Nephron progenitor cell (in vitro differentiated cells): Measurements from ENCODE around the gene TERT.

Experiments
- DNase-seq: peaks from one replicate; pipeline ENCODE4 v3.0.0; 2021
- H3K27ac Mint-ChIP-seq: 2 replicates; pipeline ENCODE4 v1.8.0; 2021; ENCODE audit warnings: mild to moderate bottlenecking, moderate library complexity, mixed read lengths
- H3K27me3 Mint-ChIP-seq: 2 replicates; pipeline ENCODE4 v1.8.0; 2021; ENCODE audit warnings: mild to moderate bottlenecking, low read depth, mixed read lengths; ENCODE audit not compliant: poor library complexity
- H3K36me3 Mint-ChIP-seq: 2 replicates; pipeline ENCODE4 v1.8.0; 2021; ENCODE audit warnings: low read depth, mixed read lengths
- H3K4me1 Mint-ChIP-seq: 2 replicates; pipeline ENCODE4 v1.8.0; 2021; ENCODE audit warnings: mixed read lengths
- H3K4me3 Mint-ChIP-seq: 2 replicates; pipeline ENCODE4 v1.8.0; 2021; ENCODE audit warnings: mild to moderate bottlenecking, moderate library complexity, mixed read lengths
- H3K9me3 Mint-ChIP-seq: 2 replicates; pipeline ENCODE4 v1.8.0; 2021; ENCODE audit warnings: mild to moderate bottlenecking, moderate library complexity, mixed read lengths
- CTCF ChIP-seq: fragments of 200-600 bp; sonication (generic); IDR thresholded peaks from 2 replicates; pipeline ENCODE4 v1.5.0; 2021; ENCODE audit warnings: antibody characterized with exemption

Gene TERT

DNA sequence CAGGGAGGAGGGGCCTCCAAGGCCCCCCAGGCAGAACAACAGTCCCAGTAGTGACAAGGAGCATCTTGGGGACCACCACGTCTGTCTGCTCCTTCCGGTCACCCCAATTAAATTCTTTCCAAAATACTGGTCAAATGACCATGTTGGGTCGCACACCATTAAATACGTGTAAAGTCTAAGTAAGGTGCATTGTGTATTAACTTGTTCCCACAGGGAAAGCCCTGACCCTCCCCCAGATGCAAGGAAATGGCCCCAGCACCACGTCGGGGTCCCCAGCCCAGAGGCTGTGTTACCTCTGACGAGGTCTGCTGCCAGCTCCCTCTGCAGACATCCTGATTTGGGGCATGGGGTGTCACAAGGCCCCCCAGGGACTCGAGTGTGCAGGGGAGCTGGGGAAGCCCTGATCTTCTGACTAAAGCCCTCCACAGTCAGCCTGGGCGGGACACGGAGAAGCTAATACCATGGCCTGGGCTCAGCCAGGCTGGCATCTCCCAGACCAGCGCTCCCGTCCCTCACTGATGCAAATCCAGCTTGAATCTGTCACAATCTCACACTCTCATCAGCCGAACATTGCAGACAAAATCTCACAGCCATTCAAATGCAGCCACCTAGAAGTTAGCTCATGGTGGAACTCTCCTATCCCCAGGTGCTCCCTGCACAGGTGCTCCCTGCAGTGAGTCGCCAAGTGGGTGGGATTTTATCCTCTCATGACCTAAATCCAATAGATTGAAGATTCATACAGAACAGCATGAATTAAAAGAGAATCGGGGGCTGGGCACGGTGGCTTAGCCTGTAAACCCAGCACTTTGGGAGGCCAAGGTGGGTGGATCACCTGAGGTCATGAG is 13.6 kb downstream of the TERT start:
- H3K36me3 Mint-ChIP-seq = peaks cover 13% of the 10 kb centered on the region
- H3K4me1 Mint-ChIP-seq = no peaks in the 10 kb centered on the region
- peaks cover 4% of the 10 kb centered on the region for H3K27me3 Mint-ChIP-seq
- no peak overlapping the region for H3K4me3 Mint-ChIP-seq
- H3K9me3 Mint-ChIP-seq = no peaks in the 10 kb centered on the region
- no peak for DNase-seq
- TF ChIP-seq CTCF = no peak
- peak overlapping the region; percentile 78 for H3K27ac Mint-ChIP-seq

DNA sequence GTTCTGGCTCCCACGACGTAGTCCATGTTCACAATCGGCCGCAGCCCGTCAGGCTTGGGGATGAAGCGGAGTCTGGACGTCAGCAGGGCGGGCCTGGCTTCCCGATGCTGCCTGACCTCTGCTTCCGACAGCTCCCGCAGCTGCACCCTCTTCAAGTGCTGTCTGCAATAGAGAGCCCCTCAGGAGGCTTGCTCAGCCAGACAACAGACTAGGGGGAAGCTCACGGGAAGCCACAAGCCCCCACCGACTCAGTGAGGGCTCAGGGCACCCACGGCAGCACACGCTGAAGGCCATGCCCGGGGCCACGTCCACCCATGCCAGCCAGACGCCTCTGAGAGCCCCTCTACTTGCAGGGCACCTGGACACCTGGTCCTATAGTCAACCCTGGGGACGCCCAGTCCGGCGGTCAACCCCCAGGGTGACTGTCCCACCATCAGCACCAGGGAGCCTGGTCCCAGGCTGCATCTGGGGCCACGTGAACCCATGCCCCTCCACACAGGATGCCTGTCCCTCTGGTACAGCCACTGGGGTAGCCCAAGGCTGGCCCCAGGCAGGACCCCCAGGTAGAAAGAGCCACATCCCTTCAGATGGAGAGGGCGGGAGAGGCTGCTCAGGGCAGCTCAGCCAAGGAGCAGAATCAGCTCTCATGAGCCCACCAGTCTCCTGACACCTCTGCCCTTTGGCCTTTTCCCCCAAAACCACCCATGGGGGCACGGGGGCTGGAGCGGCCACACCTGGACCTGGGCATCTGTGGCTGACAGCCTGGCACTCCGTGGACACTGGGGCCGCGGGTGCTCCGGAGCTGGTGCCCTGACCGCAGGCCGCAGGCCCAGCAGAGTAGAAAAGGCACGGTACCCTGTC is 14.5 kb downstream of the TERT start:
- peaks cover 9% of the 10 kb centered on the region for H3K36me3 Mint-ChIP-seq
- no peaks in the 10 kb centered on the region for H3K9me3 Mint-ChIP-seq
- H3K4me1 Mint-ChIP-seq = no peaks in the 10 kb centered on the region
- no peak for TF ChIP-seq CTCF
- DNase-seq = peak; percentile 1
- H3K27me3 Mint-ChIP-seq = peaks cover 5% of the 10 kb centered on the region
- H3K4me3 Mint-ChIP-seq = no peak overlapping the region
- H3K27ac Mint-ChIP-seq = no peak overlapping the region

DNA sequence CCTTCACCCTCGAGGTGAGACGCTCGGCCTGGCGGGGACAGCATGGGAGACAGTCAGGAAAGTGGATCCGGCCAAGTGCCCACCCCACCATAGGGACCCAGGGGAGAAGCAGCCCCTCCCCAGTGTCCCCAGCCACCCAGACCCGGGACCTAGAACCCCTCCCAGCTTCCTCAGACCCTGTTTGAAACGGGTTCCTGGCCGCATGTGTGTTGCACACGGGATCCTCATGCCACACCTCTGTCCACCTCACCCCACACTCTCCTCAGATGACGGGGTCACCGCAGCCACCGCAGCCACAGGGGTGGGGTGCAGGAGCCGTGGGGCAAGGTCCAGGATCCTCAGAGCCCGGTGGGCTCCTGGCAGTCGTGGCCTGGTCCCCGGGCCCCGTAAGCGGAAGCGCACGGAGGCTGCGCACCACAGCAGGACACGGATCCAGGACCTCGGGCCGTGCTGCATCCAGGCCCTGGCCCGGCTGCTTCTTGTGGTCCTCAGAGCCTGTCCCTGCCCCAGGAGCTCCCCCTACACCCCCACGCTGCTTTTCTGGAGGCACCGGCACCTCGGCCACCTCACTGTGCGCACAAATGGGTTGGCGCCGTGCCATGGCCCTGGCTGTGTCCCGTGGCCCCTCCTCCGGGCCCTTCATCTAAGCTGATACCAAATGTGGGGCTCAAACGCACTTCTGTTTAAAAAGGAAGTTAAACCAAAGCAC is 15.3 kb downstream of the TERT start:
- H3K36me3 Mint-ChIP-seq = peaks cover 9% of the 10 kb centered on the region
- no peak overlapping the region for H3K27ac Mint-ChIP-seq
- peak; percentile 0 for DNase-seq
- TF ChIP-seq CTCF = no peak
- no peaks in the 10 kb centered on the region for H3K4me1 Mint-ChIP-seq
- H3K27me3 Mint-ChIP-seq = peaks cover 5% of the 10 kb centered on the region
- no peak overlapping the region for H3K4me3 Mint-ChIP-seq
- no peaks in the 10 kb centered on the region for H3K9me3 Mint-ChIP-seq

- Mint-ChIP-seq H3K27ac (no peak overlapping the region), H3K4me1 (no peaks in the 10 kb centered on the region), H3K9me3 (no peaks in the 10 kb centered on the region), H3K27me3 (peaks cover 5% of the 10 kb centered on the region), H3K4me3 (no peak overlapping the region), H3K36me3 (peaks cover 9% of the 10 kb centered on the region)
- peak; percentile 1 for DNase-seq
- TF ChIP-seq CTCF = no peak
Observed at GRCh38 chr5:1278656-1279442, 16.0 kb downstream of the TERT start.

GRCh38 chr5:1278216-1278615 is 16.7 kb downstream of the TERT start:
- H3K27me3 Mint-ChIP-seq = peaks cover 5% of the 10 kb centered on the region
- H3K27ac Mint-ChIP-seq = no peak overlapping the region
- no peaks in the 10 kb centered on the region for H3K4me1 Mint-ChIP-seq
- peaks cover 9% of the 10 kb centered on the region for H3K36me3 Mint-ChIP-seq
- no peak for TF ChIP-seq CTCF
- H3K4me3 Mint-ChIP-seq = no peak overlapping the region
- H3K9me3 Mint-ChIP-seq = no peaks in the 10 kb centered on the region
- no peak for DNase-seq
